ENCODE data around the gene ABHD5.
A peak's percentile ranks its signal among the peaks of the same experiment; 100 is the strongest.

ABHD5 gene

GRCh38 chr3:43759297-43759782 is 68.6 kb downstream of the ABHD5 start:
- DNase-seq: peak; percentile 10

GRCh38 chr3:43759938-43760337 is 69.2 kb downstream of the ABHD5 start:
- no peak for DNase-seq

GRCh38 chr3:43760938-43761337 is 70.2 kb downstream of the ABHD5 start:
- no peak for DNase-seq

- DNase-seq: no peak
Measured at GRCh38 chr3:43762451-43762850, 71.7 kb downstream of the ABHD5 start.

- DNase-seq: no peak
Measured at GRCh38 chr3:43764056-43764455, 73.3 kb downstream of the ABHD5 start.

- peak; percentile 11 for DNase-seq
Measured at GRCh38 chr3:43764471-43764870, 73.7 kb downstream of the ABHD5 start.

- no peak for DNase-seq
Measured at GRCh38 chr3:43765521-43765971, 74.8 kb downstream of the ABHD5 start.

GRCh38 chr3:43766672-43767465 is 76.1 kb downstream of the ABHD5 start:
- DNase-seq: no peak

- no peak for DNase-seq
Measured at GRCh38 chr3:43768381-43768973, 77.7 kb downstream of the ABHD5 start.

GRCh38 chr3:43769097-43769884 is 78.6 kb downstream of the ABHD5 start:
- DNase-seq: peak; percentile 98

- no peak for DNase-seq
Measured at GRCh38 chr3:43769885-43770425, 79.2 kb downstream of the ABHD5 start.

GRCh38 chr3:43770426-43771103 is 79.8 kb downstream of the ABHD5 start:
- no peak for DNase-seq

- no peak for DNase-seq
Measured at GRCh38 chr3:43771610-43772009, 80.9 kb downstream of the ABHD5 start.

GRCh38 chr3:43773273-43774094 is 82.7 kb downstream of the ABHD5 start:
- no peak for DNase-seq

- no peak for DNase-seq
Measured at GRCh38 chr3:43774799-43775198, 84.1 kb downstream of the ABHD5 start.

GRCh38 chr3:43776101-43776500 is 85.4 kb downstream of the ABHD5 start:
- DNase-seq: no peak

- DNase-seq: no peak
Measured at GRCh38 chr3:43779850-43780249, 89.1 kb downstream of the ABHD5 start.

GRCh38 chr3:43782541-43782940 is 91.8 kb downstream of the ABHD5 start:
- no peak for DNase-seq

Data from NCI-H82 (cell line).